ENCODE data around the gene PLIN5.
"Not testable (repeated sequence)": the region's sequence is repeated elsewhere in the genome, so short reads cannot be mapped to it uniquely, and the experiment has no call there.

PLIN5 gene

DNA sequence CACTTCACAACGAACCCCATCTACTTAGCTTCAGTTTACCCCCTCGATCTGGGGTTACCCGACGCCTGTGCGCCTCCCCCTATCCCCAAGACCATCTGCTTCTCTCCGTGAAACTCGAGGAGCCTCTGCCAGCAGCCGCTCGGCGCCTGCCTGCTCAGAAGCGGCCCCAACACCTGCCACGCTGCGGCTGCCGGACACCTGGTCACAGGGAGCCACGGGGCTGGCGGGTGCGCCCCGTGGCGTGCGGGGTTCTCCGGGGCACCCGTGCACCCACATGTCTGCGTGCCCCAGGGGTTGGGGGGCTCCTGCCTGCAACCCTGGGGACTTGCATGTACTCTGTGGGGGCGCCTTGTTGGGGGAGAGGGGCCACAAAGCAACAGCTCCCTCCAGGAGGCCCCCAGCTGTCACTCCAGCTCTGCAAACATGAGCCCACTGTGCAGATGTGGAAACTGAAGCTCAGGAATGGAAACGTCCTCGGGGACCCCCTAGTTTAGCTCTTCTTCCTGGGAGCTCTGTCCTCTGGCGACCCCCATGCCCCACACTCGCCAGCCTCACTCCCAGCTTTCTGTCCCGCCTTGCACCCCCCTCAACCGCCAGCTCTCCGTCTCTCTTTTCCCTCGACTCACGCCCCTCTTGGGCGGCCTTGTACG is 31.5 kb upstream of the PLIN5 start:
- no peak for DNase-seq

DNA sequence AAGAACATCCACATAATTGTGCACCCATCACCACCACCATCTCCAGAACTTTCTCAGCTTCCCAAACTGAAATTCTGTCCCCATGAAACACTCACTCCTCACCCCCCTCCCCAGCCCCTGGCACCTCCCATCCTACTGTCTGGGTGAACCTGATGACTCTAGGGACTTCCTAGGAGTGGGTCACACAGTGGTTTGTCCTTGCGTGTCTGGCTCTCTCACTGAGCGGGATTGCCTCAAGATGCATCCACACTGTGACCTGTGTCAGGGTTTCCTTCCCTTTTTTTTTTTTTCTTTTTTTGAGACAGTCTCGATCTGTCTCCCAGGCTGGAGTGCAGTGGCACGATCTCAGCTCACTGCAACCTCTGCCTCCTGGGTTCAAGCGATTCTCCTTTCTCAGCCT is 28.5 kb upstream of the PLIN5 start:
- not testable (repeated sequence) for DNase-seq

DNA sequence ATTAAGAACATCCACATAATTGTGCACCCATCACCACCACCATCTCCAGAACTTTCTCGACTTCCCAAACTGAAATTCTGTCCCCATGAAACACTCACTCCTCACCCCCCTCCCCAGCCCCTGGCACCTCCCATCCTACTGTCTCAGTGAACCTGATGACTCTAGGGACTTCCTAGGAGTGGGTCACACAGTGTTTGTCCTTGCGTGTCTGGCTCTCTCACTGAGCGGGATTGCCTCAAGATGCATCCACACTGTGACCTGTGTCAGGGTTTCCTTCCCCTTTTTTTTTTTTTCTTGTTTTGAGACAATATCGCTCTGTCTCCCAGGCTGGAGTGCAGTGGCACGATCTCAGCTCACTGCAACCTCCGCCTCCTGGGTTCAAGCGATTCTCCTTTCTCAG is 27.1 kb upstream of the PLIN5 start:
- not testable (repeated sequence) for DNase-seq

DNA sequence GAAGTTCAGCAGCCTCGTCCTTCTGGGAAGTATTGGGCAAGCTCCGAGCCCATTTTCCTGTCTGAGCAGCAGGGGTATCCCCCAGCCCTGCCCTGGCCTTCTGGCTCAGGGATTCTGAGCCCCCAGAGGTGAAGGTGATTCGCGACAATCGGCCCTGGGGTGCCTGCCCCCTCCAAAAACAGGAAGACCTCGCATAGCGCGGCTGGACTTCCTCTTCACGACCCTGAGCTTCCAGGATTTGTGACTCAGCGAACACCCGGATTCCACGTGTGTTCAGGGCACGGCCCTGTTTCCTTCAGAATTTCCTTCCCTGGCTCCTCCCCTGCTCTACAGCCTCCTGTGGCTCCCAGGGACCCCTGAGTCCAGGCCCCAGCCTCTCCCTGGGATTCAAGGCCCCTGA is 24.5 kb upstream of the PLIN5 start, which contains the start of gene SEMA6B:
SEMA6B (minus strand) TSS at position 116 of the 400 bp plus-strand sequence. CDS start 1,227 bp downstream, outside the sequence.
- DNase-seq, result no peak

DNA sequence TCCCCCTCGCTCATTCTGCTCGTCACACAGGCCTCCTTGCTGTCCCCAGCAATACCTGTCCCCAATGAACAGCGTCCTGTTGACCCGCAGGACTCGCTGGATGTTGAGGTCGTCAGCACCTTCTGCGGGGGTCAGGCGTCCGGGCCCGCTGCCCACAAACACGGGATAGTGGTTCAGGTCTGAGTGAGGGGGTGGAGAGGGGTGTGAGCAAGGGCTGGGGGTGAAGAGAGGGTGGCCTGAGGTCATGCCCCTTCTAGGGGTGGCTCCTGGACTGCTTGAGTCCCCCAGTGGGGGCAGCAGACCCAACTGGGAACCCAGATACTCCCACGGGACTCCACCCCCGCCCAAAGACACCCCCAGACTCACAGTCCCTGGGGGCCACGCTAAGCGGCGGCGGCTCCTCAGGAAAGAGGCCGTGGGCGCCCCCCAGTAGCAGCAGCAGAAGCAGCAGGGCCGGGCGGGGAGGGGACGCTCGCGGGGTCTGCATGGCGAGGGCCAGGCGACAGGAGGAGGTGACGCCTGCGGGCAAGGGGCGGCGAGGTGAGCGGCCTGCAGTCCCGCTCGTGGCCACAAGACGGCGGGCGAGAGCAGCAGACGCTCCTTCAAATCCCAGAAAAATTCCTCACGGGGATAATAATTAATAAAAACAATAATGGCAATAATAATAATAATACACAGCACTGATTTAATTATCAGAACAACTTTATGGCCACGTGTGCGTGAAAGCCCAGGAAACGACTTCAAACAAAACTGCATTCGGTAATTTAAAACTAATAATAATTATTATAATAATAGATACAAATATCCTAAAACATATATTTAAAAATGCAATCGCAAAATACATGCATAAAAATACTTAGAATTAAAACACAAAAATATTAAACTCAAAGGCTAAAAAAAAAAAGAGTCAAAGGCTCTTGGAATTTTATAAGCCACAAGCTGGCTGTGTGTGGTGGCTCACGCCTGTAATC is 23.2 kb upstream of the PLIN5 start:
- no peak for DNase-seq

DNA sequence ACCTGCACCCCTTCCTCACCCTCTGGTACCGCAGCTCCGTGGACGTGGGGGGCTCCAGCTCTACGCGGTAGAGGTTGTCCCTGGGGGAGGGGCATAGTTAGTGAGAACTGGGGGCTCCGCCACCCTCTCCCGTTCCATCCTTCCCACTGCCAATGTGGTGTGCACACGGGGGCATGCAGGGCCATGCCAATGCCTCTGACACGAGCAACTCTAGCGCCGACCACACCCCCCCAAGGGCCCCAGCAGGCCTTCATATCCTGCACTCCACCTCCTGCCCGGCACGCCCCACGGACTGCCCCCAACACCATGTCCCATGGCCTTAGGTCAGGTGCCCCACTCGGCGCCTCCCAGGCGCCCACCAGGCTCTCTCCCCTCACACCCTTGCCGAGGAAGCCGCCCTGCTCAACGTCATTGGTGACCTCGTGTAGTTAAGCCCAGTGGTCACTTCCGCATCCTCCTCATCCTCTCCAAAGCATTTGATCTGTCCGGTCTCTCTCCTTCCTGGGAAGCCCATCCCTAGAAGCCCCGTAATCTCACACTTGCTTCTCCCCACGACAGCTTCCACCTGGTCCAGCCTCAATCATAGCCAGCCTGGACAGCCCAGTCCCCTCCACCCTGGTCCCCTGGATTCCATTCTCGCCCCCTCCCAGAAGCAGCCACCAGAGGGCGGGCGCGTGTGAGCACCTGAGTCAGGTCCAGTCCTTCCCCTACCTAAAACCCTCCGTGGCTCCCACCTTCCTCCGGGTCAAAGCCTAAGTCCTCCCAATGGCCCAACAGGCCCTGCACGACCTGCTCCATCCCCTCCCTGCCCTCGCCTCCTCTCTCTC is 22.3 kb upstream of the PLIN5 start:
- no peak for DNase-seq

DNA sequence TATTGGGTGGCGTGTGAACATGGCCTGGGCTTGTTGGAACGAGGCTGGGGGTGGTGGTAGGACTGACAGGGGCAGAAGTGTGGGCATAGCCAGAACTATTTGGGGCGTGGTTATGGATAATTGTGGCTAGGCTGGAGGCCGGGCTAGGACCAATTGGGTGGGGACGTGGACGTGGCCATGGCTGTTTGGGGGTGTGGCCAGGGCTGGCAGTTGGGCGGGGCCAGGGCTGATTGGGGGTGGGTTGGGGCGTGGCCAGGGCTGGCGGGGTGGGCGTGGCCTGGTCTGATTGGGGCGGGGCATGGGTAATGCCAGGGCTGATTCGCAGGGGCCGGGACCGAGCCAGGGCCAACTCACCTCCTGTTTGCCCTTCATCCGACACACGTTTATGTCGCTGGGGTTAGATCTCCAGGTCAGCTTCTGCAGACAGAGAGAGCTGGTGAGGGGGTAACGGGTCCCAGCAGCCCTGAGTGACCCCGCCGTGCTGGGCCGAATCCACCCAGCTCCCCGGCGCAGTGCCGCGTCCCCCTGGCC is 21.6 kb upstream of the PLIN5 start:
- DNase-seq, result no peak

DNA sequence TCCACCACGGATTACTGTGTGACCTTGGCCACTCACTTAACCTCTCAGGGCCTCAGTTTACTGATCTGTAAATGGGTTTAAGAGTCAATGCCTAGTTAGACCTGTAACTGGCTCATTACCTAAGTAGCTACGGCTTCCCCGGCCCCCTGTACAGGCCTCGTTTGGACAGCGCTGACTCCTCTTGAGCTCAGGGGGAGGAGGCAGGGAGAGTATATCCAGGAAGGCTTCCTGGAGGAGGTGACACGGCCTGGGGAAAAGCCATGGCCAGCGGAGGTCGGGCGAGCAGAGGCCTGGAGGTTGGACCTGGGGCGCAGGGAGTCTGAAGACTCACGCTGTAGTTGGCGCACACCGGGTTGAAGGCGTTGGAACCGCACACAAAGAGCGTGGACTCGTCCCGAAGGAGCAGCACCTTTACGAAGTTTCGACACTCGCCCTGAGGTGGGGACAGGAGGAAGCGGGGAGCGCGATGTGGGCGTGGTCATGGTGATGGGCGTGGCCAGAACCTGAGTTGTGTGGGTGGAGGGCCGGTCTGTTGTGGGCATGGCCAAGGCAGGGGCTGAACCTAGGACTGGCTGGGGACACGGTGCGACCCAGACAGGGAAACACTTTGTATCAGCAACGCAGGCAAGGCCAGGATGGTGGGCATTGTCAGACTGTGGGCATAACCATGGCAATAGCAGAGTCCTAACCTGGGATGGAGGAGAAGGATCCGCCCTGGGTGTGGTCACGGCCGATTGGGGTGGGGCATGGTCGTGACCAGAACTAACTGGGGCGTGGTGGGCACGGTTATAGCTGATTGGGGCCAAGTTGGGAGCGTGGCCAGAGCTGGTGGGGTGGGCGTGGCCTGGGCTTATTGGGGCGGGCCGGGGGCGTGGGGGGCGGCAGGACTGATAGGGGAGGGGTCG is 20.9 kb upstream of the PLIN5 start:
- DNase-seq, result no peak

DNA sequence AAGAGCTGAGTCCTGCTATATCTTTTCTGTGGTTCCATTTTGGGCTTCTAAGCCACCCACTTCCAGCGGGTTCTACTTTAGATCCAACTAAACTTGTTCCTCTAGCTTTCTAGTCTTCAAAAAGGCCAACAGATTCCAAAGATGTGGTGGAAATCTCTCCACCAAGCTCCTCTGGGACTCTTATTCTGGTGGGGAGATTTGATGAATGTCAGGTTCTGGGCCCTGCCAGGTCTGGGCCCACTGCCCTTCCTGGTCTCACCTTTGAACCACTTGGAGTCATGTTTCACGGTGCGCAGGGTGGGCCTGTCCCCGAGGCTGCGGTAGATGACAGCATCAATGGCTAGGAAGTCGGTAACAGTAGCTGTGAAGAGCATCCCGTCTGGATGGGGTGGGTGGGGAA is 19.7 kb upstream of the PLIN5 start:
- DNase-seq, result no peak

DNA sequence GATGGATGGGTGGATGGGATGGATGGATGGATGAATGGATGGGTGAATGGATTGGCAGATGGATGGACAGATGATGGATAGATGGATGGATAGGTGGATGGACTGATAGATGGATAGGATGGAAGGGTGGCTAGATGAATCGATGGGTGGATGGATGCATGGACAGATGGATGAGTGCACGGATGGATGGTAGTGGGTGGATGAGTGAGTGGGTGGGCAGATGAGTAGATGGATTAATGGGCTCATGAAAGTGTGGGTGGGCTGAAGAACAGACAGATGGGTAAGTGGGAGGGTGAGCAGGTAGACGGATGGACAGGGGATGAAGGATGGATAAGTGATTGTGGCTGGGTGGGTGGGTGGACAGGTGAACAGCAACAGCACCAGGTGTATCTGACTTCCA is 18.8 kb upstream of the PLIN5 start:
- no peak for DNase-seq

DNA sequence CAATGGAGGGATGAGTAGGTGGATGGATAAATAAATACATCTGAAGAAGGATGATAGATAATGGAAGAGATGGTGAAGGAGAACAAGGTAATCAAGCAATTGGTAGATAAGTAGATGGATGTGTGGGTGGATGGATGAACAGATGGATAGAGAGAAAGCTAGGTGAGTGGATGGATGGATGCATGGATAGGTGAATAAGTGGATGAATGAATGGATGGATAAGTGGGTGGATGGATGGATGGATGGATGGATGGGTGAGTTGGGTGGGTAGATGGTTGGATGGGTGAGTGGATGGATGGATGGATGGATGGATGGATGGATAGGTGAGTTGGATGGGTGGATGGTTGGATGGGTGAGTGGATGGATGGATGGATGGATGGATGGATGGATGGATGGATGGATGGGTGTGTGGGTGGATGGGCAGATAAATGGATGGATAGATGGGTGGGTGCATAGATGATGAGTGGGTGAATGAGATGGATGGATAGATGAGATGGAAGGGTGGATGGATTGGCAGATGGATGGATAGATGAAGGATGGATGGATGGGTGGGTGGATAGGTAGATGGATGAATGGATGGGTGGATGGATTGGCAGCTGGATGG is 18.2 kb upstream of the PLIN5 start:
- DNase-seq, result no peak

DNA sequence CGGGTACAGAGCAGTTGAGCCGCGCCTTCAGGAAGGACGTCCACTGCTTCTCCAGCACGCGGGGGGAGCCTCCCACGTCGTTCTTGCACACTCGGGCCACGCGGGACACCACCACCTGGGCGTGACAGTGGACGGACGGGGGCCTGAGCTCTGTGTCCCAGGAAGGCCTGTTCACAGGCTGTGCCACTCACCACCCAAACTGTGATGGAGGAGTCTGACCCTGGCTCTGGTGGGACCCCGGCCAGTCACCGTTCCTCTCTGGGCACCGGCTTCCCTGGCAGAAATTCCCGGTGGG is 17.4 kb upstream of the PLIN5 start:
- no peak for DNase-seq

DNA sequence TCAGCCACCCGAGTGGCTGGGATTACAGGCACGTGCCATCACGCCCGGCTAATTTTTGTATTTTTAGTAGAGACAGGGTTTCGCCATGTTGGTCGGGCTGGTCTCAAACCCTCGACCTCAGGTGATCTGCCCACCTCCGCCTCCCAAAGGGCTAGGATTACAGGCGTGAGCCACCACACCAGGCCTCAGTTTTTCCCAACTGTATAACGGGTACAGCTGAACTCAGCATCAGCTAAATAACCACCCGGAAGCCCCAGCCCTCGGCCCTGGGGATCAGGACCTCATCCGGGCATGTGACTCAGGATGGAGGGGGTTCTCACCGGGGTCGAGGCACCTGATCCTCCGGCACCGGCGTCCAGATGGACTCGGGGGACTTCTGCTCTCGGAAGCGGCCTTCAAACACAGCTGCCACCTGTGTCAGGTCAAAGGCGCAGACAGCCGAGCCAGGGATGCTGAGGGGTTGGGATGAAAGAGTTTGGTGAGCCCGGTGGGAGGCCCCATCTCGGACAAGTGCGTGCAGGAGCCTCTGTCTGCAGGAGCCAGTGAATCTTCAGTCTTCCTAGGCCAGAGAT is 15.5 kb upstream of the PLIN5 start:
- no peak for DNase-seq

DNA sequence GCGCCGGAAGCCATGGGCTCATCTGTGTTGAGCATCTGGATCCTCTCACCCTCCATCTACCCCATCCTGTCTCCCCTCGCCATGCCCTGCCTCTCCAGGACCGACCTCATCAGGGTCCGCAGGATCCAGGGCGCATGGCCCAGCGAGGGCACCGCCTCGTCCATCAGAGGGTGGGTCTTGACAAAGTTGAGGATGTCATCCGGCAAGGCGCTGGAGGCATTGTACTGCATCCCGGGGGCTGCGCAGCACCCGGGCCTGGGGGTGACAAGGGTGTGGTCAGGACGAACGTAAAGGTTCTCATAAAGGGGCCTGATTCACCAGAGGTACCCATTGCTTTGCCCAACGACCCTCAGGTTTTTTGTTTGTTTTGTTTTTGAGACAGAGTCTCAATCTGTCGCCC is 15.0 kb upstream of the PLIN5 start:
- no peak for DNase-seq

DNA sequence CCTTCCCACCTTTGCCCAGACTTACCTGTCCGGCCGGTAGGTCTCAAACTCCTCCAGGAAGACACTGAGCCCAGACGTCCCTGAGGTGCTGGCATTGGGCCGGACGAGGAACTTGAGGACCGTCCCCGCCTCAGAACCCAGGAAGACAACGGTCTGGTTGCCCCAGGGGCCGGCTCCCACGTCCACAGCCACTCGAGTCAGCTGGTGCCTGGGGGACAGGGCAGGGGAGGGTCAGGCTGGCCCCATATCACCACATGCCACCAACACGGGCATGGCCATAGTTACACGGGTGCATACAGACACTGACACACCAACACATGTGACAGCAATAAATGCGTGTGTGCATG is 13.2 kb upstream of the PLIN5 start:
- no peak for DNase-seq

DNA sequence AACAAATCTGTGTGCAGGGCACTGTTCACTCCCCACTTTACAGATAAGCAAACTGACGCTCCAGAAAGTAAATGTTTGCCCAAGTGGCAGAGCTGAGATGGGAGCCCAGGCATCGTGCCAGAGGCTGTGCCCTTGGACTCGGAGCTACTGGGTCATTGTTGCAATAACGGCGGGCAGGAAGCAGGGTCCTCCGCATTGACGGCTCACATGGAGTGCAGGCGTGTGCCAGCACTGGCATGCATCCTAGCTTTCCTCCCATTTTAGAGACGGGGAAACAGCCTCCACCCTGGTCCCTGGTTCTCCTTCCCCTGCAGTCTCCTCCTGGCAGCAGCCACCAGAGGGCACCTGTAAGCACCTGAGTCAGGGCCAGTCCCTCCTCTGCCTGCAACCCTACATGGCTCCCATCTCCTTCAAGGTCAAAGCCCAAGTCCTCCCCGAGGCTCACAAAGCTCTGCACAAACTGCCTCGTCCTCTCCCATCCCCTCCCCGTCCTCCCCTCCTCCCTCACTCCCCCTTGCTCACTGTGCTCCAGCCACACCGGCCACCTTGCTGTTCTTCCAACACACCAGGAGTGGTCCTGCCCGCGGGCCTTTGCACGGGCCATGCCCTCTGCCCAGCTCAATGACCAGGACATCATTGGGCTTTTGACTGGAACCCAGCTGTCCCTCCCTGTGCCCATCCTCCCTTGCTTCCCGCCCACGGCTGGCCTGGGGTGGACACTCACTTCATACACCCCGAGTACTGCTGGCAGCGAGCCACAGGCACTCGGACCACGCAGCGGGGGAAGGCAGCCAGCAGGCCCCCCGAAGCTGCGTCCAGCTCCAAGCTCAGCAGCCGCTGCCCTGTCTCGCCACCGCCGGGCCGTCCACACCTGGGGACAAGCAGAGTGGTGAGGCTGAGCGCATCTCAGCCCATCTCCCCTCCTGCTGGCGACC is 12.5 kb upstream of the PLIN5 start:
- DNase-seq, result no peak

DNA sequence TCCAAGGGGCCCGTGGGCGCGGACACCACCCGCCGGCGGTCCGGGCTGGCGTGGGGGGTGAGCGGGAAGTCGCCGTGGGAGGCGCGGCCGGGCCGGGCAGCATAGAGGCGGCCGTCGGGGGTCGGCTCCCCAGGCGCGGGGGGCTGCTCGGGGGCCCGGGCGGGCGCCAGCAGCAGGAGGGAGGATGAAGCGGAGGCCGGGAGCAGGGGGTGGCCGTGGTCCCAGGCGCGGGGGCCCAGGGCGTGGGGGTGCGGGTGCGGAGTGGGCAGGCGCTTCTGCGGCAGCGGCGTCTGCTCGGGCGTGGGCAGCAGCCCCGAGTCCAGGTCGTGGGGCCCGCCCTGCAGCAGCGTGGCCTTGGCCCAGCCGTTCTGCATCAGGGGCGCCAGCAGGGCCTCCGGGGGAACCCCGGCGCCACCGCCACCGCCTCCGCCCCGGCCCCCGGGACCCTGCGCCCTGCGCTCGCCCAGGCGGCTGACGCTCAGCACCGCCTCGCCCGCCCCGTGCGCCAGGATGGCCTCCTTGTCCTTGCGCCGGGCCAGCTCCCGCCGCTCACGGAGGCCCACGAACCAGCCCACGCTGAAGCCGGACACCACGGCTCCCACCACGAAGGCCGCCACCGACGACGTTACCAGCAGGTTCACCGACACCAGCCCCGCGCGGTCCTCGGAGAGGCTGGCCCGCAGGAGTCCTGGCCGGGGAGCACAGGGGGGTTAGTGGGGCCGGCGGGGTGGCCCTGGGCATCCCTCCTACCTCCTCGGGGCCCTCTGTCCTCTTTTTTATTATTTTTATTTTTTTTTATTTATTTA is 9.0 kb upstream of the PLIN5 start:
- no peak for DNase-seq

DNA sequence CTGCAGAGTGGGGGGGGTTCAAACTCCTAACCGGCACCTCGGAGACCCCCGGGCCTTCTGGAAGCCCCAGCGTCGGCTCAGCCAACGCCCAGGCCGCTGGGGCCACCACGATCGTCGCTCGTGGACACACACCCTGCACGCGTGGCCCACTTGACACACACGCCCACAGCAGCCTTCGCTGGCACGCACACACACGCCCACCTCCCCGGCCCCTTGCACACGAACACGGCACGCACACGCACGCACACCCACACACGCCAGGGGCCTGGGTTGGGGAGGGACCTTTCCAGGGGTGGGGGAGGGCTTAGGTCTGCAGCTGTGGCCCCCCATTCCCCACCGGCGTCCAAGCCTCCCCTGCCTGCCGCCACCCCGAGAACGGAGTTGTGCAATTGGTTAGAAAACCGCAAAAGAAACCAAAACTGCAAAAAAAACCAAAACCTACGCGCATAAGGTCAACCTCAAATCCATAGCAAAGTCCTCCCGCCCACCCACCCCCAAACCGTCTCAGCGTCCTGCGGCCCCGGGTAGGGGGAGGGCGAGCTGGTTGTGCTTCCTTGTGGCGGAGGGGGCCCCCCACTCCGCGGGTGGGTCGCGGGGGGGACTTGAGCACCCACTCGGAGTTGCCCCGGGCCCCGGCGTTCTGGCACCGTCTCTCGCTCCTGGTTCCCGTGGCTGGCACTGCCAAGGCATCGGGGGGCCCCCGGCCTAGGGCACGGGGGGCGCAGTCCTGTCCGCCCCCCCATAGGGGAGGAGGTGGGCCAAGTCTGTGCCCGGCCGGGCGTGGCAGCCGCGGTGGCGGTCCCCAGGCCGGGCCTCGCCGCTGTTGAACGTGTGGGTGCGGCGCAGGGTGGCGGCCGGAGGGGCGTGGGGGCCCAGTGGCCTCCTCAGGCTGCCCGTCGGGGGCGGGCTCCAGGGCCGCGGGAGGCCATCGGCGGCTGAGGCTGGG is 8.1 kb upstream of the PLIN5 start:
- no peak for DNase-seq

Data from hippocampal formation (tissue), 2 donors.